ENCODE results near the gene ARAP1. TPM values are rescaled to one million over a fixed set of nuclear protein-coding genes. Genes with fewer than 3 reads are reported as not detected.

Gene ARAP1
- total RNA-seq, 1 experiment from 2014 or later, result 17.7 TPM

DNA sequence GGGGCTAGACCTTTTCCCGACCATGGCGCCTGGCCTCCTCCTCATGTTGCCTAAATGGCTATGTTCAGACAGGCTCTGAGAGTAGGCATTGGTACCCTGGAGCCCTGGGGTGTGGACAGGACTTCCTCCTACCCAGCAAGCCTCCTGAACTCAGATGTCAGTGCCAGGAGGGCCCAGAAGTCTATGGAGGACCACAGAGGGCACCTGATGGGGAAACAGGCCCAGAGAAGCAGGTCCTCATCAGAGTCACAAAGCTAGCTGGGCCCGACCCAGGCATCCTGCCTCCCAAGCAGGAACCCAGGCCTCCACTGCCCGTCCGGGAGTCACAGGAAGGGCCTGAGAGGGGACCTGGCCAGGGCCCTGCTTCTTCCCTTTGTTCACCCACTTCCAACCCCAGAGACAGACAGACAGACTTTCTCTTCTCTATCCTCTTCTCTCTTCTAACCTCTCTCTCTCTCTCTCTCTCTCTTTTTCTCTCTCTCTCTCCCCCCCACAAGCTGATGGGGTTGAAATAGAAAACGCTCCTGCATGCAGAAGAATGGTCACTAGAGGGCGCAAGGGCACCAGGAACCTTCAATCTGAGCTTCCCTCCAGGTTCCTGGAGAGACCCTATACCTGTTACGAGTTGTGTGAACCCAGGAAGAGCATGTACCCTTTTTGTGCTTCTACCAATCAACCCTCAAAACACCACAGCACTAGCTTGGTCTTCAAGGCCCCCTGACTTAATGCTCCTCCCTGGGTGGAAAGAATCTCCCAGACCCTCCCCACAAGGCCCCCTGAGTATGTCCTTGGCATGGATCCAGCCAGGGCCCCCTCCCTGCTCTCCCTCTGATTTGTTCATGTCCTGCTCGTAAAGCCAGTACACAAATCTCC, 27.1 kb downstream of the ARAP1 start:
- DNase-seq (ENCODE audit: low spot score), result peak; percentile 62

DNA sequence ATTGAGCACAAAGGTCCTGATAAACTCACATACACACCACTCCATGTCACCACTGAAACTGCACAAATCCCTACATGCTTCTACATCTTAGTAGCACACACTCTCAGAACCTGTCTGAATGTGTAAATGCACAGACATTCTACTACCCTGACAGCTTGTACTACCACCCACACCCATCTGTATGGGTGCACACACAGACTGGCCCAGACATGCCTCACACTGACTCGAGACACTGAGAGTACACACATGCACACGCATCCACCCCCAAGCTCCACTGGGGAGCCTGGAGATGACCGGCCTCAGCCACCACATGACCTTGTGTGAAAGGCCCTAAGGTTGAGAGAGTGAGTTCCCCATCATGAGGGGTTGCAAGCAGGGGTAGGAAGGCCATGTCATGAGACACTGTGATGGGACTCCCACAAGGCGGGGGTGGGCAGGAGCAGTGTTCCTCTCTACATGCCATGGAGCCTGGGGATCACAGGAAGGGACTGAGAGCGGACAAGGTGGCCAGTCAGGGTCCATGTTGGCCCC, 28.1 kb downstream of the ARAP1 start:
- no peak for DNase-seq (ENCODE audit: low spot score)

- no peak for DNase-seq (ENCODE audit: low spot score)
Observed at GRCh38 chr11:72723508-72723907, 28.7 kb downstream of the ARAP1 start.

- peak; percentile 78 for DNase-seq (ENCODE audit: low spot score)
Observed at GRCh38 chr11:72722050-72722748, 30.0 kb downstream of the ARAP1 start.

GRCh38 chr11:72721689-72722049, 30.5 kb downstream of the ARAP1 start:
- DNase-seq (ENCODE audit: low spot score), result no peak

DNA sequence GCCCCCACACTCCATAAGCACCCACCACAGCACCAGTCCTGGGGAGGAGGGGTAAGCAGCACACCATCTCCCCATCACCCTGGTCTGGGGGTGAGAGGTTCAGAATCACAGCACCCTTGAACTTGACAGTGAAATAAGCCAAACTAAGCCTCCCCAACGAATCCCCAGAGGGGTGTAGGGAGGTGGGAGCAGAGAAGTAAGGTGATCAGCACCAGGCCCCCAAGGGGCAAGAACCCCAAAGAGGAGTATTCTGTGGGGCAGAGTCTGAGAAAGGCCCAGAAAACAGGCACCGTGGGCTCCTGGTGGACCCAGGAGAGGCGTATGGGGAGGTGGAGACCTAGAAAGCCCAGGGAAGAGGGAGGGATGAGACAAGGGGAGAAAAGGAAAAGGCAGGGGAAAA, 30.9 kb downstream of the ARAP1 start:
- no peak for DNase-seq (ENCODE audit: low spot score)

- DNase-seq (ENCODE audit: low spot score), result no peak
Observed at GRCh38 chr11:72720784-72721183, 31.4 kb downstream of the ARAP1 start.

- DNase-seq (ENCODE audit: low spot score), result no peak
Observed at GRCh38 chr11:72720047-72720446, 32.2 kb downstream of the ARAP1 start.

- no peak for DNase-seq (ENCODE audit: low spot score)
Observed at GRCh38 chr11:72719551-72719950, 32.7 kb downstream of the ARAP1 start.

- DNase-seq (ENCODE audit: low spot score), result no peak
Observed at GRCh38 chr11:72719144-72719543, 33.1 kb downstream of the ARAP1 start.

DNA sequence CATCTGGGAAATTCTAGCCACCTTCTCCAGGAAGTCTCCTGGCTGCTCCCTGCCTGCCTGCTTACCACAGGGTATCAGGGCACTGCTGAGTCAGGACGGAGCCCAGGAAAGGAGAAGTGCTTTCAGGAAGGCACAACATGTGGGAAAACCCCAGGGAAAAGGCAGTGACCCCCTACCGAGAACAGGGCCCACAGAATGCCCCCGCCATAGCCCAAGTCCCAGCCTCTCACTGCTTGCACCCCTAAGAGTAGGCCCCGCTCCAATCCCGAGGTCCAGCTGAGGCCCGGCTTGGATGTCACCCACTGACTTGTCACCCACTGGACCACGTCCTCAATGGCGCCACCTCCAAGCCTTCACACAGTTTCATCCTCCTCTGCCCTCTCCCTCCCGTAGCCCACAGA, 34.1 kb downstream of the ARAP1 start:
- no peak for DNase-seq (ENCODE audit: low spot score)

DNA sequence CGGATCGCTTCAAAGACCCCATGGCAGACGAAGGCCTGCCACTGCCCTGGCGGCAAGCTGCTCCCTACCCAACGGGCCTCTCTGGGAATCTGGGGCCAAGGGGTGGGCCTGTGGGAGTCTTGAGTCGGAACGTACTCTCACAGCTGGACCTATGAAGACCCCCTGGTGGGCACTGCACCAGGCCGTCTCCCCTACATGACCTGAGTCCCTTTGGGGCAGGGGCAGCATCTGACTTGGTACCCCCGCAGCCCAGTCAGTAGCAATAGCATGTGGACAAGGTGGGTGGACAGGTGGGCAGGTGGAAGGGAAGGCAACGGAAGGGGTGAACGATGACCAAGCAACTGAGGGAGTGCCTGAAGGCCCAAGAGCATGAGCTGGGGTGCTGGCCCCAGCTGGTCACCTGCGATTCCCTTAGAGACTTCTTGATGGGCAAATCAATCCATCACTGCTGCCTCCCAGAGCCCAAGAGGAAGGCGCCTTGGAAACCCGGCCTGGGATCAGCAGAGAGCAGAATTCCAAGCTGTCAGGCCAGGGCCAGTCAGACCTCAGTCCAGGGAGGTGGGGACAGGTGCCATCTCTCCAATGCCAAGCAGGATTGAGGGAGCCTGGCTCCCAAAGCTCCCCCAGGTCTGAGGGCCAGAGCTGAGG, 35.3 kb downstream of the ARAP1 start:
- no peak for DNase-seq (ENCODE audit: low spot score)

GRCh38 chr11:72716290-72716689, 35.9 kb downstream of the ARAP1 start:
- DNase-seq (ENCODE audit: low spot score), result no peak

- DNase-seq (ENCODE audit: low spot score), result no peak
Observed at GRCh38 chr11:72712841-72713240, 39.4 kb downstream of the ARAP1 start.

DNA sequence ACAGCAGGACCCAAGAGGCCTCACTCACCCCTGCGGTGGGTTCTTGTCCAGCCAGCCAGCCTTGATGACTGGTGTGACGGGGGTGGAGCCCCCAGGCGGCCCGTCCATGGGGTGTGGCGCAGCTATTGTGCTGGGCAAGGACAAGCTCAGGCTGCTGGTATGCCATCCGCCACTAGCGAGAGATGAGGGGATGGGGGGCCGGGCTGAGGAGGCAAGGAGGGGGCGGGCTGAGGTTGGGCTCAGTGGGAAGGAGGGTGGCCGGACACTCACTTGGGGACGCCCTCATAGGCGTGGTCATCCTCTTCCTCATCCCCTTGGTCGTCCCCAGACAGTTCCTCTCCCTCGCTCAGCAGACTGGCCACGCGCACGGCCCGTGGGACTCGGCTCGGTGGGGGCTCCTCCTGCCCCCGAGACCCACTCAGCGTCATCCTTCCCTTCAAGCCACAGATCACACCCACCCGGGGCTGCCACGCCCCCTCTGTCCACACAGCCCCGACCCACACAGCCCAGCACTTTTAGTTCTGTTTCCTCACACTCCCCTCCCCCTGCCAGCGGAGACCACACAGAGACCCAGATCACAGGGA, 39.9 kb downstream of the ARAP1 start:
- no peak for DNase-seq (ENCODE audit: low spot score)

DNA sequence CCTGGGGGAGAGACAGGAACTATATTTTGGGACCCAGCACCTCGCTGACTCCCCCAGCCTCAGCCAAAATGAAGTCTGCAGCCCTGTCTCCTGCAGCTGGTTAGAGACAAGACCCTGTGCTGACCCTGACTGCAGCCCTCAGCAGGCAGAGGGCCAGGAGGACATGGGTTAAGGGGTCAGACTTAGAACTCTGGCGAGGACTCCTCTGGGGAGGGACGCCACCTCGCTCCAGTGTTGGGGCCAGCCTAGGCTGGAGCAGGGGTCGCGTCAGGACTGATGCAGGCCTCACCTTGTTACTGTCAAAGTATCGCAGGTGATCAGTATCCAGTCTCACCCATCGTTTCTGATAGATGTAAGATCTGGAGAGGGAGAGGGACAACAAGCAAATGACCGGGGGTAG, 41.1 kb downstream of the ARAP1 start:
- no peak for DNase-seq (ENCODE audit: low spot score)

GRCh38 chr11:72710278-72710677, 41.9 kb downstream of the ARAP1 start:
- no peak for DNase-seq (ENCODE audit: low spot score)

GRCh38 chr11:72709478-72710238, 42.5 kb downstream of the ARAP1 start:
- no peak for DNase-seq (ENCODE audit: low spot score)

GRCh38 chr11:72707032-72707431, 45.2 kb downstream of the ARAP1 start:
- DNase-seq (ENCODE audit: low spot score), result no peak

GRCh38 chr11:72706579-72706978, 45.6 kb downstream of the ARAP1 start:
- DNase-seq (ENCODE audit: low spot score), result no peak

Data from H4 (cell line).